ENCODE data around the gene EGLN3. TPM values are rescaled to one million over a fixed set of nuclear protein-coding genes. Genes with fewer than 3 reads are reported as not detected.

EGLN3 gene
- total RNA-seq, 1 experiment from 2014 or later: 3.1 TPM

DNA sequence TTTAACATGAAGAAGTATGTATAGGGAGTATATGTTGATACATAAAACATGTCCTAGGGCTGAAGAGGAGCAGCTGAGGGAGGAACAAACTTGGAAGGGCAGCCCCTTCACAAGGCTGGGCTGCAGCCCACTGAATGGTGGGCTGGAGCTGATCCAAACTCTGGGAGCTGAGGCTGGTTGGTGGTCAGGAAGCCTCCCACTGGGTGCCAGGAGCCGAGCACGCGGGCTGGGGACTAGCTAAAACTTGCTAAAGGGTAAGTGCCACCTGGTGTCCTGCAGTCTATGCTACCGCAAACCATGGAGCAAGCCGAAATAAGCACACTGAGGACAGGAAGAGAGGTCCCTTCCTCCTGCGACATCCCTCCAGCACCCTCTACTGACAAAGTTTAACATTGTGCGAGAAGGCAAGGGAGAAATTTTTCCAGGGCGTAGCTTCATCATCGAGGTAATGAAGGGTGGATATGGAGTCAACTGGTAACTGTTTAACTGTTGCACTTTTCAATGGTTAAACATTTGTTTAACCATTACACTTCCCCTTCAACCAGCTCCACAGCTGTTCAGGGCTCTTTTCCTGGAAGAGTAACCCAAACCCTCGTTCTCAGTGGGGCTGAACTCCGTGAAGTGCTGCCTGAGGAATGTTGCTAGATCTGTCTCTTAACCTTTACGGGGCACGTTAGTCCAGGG lies 42.2 kb downstream of the EGLN3 start:
- intact Hi-C loops (cut with micrococcal nuclease; ENCODE audit: unreplicated experiment): loop anchor here (5.0 kb wide), 1 partner anchor 61 kb away; no protein-coding TSS in a partner anchor
- BruUV-seq (replicated peaks): no TSS peak
- H3K9me3 Mint-ChIP-seq (ENCODE audit: low read depth, unreplicated experiment): no peaks in the 10 kb centered on the region

DNA sequence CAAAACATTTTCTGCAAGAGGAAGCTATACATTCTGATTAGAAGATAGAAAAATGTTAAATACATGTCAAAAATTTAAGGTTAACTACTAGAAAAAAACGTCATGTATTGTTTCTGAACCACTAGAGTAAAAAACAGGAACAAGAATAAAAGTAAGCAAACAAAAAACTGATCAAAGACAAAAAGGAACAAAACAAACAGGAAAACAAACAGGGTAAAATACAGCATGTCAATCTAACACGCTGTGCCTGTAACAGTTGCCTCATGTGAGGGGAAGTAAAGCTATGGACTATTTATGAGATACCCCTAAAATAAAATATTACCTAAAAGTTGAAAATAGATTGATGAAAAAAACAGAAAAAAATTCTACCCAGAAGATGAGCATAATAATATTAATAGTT lies 43.9 kb downstream of the EGLN3 start:
- Mint-ChIP-seq H3K36me3 (ENCODE audit: insufficient read depth, unreplicated experiment) (no peaks in the 10 kb centered on the region), H3K4me1 (ENCODE audit: low read depth, unreplicated experiment) (peaks cover 5% of the 10 kb centered on the region), H3K27ac (ENCODE audit: unreplicated experiment) (no peak overlapping the region), H3K9me3 (ENCODE audit: low read depth, unreplicated experiment) (no peaks in the 10 kb centered on the region), H3K4me3 (ENCODE audit: low read depth, unreplicated experiment) (no peak overlapping the region), H3K27me3 (ENCODE audit: unreplicated experiment) (no peaks in the 10 kb centered on the region)
- no peak for DNase-seq
- TF ChIP-seq, protein P1, sequence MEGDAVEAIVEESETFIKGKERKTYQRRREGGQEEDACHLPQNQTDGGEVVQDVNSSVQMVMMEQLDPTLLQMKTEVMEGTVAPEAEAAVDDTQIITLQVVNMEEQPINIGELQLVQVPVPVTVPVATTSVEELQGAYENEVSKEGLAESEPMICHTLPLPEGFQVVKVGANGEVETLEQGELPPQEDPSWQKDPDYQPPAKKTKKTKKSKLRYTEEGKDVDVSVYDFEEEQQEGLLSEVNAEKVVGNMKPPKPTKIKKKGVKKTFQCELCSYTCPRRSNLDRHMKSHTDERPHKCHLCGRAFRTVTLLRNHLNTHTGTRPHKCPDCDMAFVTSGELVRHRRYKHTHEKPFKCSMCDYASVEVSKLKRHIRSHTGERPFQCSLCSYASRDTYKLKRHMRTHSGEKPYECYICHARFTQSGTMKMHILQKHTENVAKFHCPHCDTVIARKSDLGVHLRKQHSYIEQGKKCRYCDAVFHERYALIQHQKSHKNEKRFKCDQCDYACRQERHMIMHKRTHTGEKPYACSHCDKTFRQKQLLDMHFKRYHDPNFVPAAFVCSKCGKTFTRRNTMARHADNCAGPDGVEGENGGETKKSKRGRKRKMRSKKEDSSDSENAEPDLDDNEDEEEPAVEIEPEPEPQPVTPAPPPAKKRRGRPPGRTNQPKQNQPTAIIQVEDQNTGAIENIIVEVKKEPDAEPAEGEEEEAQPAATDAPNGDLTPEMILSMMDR (IDR thresholded peaks at IDR 0.05; ENCODE audit: unreplicated experiment): no peak
- CTCF ChIA-PET: interaction anchor here (0.7 to 1.9 kb wide), 2 partner anchors 27 to 192 kb away, joined by 3 to 5 read pairs; no protein-coding TSS in a partner anchor
- intact Hi-C loops (cut with micrococcal nuclease; ENCODE audit: unreplicated experiment): loop anchor here (5.0 kb wide), 1 partner anchor 60 kb away; no protein-coding TSS in a partner anchor
- no TSS peak for BruUV-seq (replicated peaks)

More for the DNA sequence above, 42.2 kb downstream of the EGLN3 start:
- TF ChIP-seq, protein P1 (IDR thresholded peaks at IDR 0.05; ENCODE audit: unreplicated experiment): no peak
- no peak for DNase-seq
- Mint-ChIP-seq H3K27me3 (ENCODE audit: unreplicated experiment) (no peaks in the 10 kb centered on the region), H3K4me3 (ENCODE audit: low read depth, unreplicated experiment) (no peak overlapping the region), H3K4me1 (ENCODE audit: low read depth, unreplicated experiment) (peaks cover 5% of the 10 kb centered on the region), H3K27ac (ENCODE audit: unreplicated experiment) (no peak overlapping the region), H3K36me3 (ENCODE audit: insufficient read depth, unreplicated experiment) (no peaks in the 10 kb centered on the region)
- CTCF ChIA-PET: interaction anchor here (1.9 kb wide), 1 partner anchor 190 kb away, joined by 5 read pairs; no protein-coding TSS in a partner anchor

DNA sequence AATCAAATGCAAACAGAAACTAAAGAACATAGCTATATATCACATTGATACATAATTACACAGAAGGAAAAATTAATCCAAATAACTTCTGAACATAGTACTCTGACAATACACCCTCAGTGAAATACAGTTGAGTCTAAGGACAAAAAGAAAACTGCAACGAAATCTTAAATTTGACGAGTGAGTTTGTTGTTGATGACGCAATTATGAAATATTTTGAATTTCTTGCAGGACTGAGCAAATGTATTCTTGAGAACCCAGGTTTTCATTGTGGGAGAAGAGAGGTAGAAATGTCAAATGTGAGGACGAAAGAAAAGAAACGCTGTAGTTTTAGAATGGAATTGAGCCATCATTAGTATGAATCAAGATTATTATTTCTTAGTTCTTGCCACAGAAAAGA lies 46.3 kb downstream of the EGLN3 start:
- no peaks in the 10 kb centered on the region for H3K9me3 Mint-ChIP-seq (ENCODE audit: low read depth, unreplicated experiment)
- intact Hi-C loops (cut with micrococcal nuclease; ENCODE audit: unreplicated experiment): loop anchor here (5.0 kb wide), 1 partner anchor 57 kb away; no protein-coding TSS in a partner anchor
- H3K4me3 Mint-ChIP-seq (ENCODE audit: low read depth, unreplicated experiment): no peak overlapping the region
- CTCF ChIA-PET: no interaction called here
- no peaks in the 10 kb centered on the region for H3K27me3 Mint-ChIP-seq (ENCODE audit: unreplicated experiment)
- no peak overlapping the region for H3K27ac Mint-ChIP-seq (ENCODE audit: unreplicated experiment)
- DNase-seq: no peak
- TF ChIP-seq, protein P1 (IDR thresholded peaks at IDR 0.05; ENCODE audit: unreplicated experiment): no peak
- no peaks in the 10 kb centered on the region for H3K36me3 Mint-ChIP-seq (ENCODE audit: insufficient read depth, unreplicated experiment)
- no TSS peak for BruUV-seq (replicated peaks)
- peaks cover 4% of the 10 kb centered on the region for H3K4me1 Mint-ChIP-seq (ENCODE audit: low read depth, unreplicated experiment)

DNA sequence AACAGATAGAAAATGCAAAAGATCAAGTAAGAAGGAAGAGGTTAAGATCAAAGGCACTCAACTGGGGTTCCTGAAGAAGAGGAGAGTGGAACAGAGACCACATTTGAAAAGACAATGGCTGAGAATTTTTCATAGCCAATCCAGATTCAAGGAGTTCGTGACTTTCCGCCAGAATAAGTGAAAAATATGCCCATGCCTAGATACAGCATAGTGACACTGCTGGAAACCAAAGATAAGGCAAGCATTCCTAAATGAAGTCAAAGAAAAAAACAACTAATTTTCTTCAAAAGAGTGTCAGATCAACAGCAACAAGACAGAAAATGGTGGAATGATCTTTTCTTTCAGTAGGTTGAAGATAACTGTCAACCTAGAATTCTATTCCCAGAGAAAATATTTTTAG lies 47.5 kb downstream of the EGLN3 start:
- no peak for DNase-seq
- intact Hi-C loops (cut with micrococcal nuclease; ENCODE audit: unreplicated experiment): no loop called here
- Mint-ChIP-seq H3K4me1 (ENCODE audit: low read depth, unreplicated experiment) (no peaks in the 10 kb centered on the region), H3K4me3 (ENCODE audit: low read depth, unreplicated experiment) (no peak overlapping the region), H3K36me3 (ENCODE audit: insufficient read depth, unreplicated experiment) (no peaks in the 10 kb centered on the region), H3K27me3 (ENCODE audit: unreplicated experiment) (no peaks in the 10 kb centered on the region), H3K27ac (ENCODE audit: unreplicated experiment) (no peak overlapping the region), H3K9me3 (ENCODE audit: low read depth, unreplicated experiment) (no peaks in the 10 kb centered on the region)
- CTCF ChIA-PET: no interaction called here
- TF ChIP-seq, protein P1 (IDR thresholded peaks at IDR 0.05; ENCODE audit: unreplicated experiment): no peak
- BruUV-seq (replicated peaks): no TSS peak
